Gastrocnemius medialis (tissue), 4 donors: ENCODE measurements around the gene CARMIL1.

Experiments used
- POLR2A ChIP-seq, 2 donors: fragments of 450-650 bp; IDR thresholded peaks; one replicate each; pipeline ENCODE4 v1.6.1; 2017; ENCODE audit warnings: antibody characterized with exemption in 2 of 2, mild to moderate bottlenecking in 2 of 2, moderate library complexity in 2 of 2
- TF ChIP-seq, protein P1 (sequence below), 5 experiments: fragments of 450-650 bp in 3 of 5; fragments of 200-600 bp in 2 of 5; sonication (generic) in 2 of 5; IDR thresholded peaks in 4 of 5; conservative IDR thresholded peaks in 1 of 5; 1 replicate in 4 of 5; 2 replicates in 1 of 5; pipeline ENCODE4 v1.5.1; 2016 to 2019; ENCODE audit warnings: antibody characterized with exemption in 5 of 5, mild to moderate bottlenecking in 3 of 5, moderate library complexity in 3 of 5

DNA sequence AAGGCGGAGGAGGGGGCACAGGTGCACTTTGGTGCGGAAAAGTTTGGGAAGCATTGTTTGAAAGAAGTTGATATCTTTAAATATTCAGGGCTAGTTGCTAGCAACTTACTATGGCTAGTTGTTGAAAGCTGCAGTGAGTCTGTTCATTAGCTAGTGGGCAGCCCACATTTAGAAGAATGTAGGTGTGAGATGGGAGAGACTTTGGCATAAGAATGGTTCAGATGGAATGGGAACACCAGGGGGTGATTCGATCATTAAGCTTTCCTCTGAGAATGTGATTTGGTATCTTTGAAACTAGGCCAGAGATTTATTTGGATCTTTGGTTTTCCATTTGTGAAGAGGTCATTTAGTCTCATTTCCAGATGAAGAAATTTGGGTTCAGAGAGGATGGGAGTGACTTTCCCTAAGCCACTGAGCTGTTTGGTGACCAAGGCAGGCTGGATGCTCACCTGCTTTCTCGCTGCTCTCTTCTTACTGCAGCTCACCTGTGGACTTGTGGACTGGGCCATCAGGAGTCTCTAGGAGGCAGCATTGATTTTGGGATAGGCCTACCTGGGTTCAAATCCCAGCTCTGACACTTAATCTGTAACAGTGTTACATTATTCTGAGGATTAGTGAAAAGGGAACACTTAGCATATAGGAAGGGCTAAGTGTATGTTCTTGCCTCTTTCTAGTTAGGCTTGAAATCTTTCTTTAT, 62.9 kb downstream of the CARMIL1 start:
- TF ChIP-seq, protein P1, sequence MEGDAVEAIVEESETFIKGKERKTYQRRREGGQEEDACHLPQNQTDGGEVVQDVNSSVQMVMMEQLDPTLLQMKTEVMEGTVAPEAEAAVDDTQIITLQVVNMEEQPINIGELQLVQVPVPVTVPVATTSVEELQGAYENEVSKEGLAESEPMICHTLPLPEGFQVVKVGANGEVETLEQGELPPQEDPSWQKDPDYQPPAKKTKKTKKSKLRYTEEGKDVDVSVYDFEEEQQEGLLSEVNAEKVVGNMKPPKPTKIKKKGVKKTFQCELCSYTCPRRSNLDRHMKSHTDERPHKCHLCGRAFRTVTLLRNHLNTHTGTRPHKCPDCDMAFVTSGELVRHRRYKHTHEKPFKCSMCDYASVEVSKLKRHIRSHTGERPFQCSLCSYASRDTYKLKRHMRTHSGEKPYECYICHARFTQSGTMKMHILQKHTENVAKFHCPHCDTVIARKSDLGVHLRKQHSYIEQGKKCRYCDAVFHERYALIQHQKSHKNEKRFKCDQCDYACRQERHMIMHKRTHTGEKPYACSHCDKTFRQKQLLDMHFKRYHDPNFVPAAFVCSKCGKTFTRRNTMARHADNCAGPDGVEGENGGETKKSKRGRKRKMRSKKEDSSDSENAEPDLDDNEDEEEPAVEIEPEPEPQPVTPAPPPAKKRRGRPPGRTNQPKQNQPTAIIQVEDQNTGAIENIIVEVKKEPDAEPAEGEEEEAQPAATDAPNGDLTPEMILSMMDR (IDR thresholded peaks at IDR 0.05 in 4 of 5, conservative IDR thresholded peaks at IDR 0.05 in 1 of 5): no peak
- no peak for TF ChIP-seq POLR2A (IDR thresholded peaks at IDR 0.05)
